Progenitor cell of endocrine pancreas (in vitro differentiated cells): ENCODE data around the gene UEVLD. TPM values are rescaled to one million over a fixed set of nuclear protein-coding genes. Genes with fewer than 3 reads are reported as not detected.
A peak's percentile ranks its signal among the peaks of the same experiment; 100 is the strongest.

Source experiments
- DNase-seq: peaks from one replicate; pipeline ENCODE4 v3.0.0; 2021; ENCODE audit warnings: low spot score; ENCODE audit not compliant: unreplicated experiment
- H3K27ac Mint-ChIP-seq: 2 replicates; pipeline ENCODE4 v1.8.0; 2021; ENCODE audit warnings: mild to moderate bottlenecking, moderate library complexity, mixed read lengths
- H3K27me3 Mint-ChIP-seq: 2 replicates; pipeline ENCODE4 v1.8.0; 2021; ENCODE audit warnings: mixed read lengths
- H3K36me3 Mint-ChIP-seq: 2 replicates; pipeline ENCODE4 v1.8.0; 2022; ENCODE audit warnings: mixed read lengths; ENCODE audit not compliant: insufficient read depth
- H3K4me1 Mint-ChIP-seq: 2 replicates; pipeline ENCODE4 v1.8.0; 2021; ENCODE audit warnings: low read depth, mixed read lengths
- H3K4me3 Mint-ChIP-seq: 2 replicates; pipeline ENCODE4 v1.8.0; 2021; ENCODE audit warnings: low read depth, mild to moderate bottlenecking, moderate library complexity, mixed read lengths
- H3K9me3 Mint-ChIP-seq: 2 replicates; pipeline ENCODE4 v1.8.0; 2021; ENCODE audit warnings: low read depth, mixed read lengths
- total RNA-seq: library from RNA; stranded (reverse); gene quantifications from 2 replicates; pipeline ENCODE4 v1.2.1, GENCODE V29; 2021
- TF ChIP-seq, protein P1 (sequence below): fragments of 200-600 bp; sonication (generic); IDR thresholded peaks from one replicate; pipeline ENCODE4 v1.5.0; 2021; ENCODE audit warnings: antibody characterized with exemption, mild to moderate bottlenecking; ENCODE audit not compliant: unreplicated experiment

UEVLD gene
- total RNA-seq, 1 donor from 2014 or later: 14.5 TPM

DNA sequence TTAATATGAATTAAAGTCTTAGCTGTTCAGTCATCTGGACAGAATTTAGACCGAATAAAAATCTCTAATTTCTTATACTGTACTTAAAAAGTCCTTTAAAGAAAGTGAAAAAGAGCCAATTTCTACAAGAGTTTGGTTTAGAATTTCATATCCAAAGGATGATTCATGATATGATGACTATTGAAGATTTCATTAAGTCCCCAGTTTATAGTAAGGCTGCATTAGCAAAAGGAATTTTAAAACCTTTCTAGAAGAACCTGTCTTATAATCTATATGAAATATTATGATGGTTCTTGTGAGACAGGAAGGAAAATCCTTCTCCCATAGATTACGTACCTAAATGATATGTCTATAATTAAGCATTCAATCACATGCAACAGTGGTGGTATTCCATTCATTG is 96.6 kb downstream of the UEVLD start:
- TF ChIP-seq, protein P1, sequence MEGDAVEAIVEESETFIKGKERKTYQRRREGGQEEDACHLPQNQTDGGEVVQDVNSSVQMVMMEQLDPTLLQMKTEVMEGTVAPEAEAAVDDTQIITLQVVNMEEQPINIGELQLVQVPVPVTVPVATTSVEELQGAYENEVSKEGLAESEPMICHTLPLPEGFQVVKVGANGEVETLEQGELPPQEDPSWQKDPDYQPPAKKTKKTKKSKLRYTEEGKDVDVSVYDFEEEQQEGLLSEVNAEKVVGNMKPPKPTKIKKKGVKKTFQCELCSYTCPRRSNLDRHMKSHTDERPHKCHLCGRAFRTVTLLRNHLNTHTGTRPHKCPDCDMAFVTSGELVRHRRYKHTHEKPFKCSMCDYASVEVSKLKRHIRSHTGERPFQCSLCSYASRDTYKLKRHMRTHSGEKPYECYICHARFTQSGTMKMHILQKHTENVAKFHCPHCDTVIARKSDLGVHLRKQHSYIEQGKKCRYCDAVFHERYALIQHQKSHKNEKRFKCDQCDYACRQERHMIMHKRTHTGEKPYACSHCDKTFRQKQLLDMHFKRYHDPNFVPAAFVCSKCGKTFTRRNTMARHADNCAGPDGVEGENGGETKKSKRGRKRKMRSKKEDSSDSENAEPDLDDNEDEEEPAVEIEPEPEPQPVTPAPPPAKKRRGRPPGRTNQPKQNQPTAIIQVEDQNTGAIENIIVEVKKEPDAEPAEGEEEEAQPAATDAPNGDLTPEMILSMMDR: no peak
- DNase-seq: no peak
- no peak overlapping the region for H3K4me3 Mint-ChIP-seq
- H3K27ac Mint-ChIP-seq: no peak overlapping the region
- no peaks in the 10 kb centered on the region for H3K9me3 Mint-ChIP-seq
- peaks cover 18% of the 10 kb centered on the region for H3K4me1 Mint-ChIP-seq
- no peaks in the 10 kb centered on the region for H3K27me3 Mint-ChIP-seq
- H3K36me3 Mint-ChIP-seq: peaks cover 24% of the 10 kb centered on the region

DNA sequence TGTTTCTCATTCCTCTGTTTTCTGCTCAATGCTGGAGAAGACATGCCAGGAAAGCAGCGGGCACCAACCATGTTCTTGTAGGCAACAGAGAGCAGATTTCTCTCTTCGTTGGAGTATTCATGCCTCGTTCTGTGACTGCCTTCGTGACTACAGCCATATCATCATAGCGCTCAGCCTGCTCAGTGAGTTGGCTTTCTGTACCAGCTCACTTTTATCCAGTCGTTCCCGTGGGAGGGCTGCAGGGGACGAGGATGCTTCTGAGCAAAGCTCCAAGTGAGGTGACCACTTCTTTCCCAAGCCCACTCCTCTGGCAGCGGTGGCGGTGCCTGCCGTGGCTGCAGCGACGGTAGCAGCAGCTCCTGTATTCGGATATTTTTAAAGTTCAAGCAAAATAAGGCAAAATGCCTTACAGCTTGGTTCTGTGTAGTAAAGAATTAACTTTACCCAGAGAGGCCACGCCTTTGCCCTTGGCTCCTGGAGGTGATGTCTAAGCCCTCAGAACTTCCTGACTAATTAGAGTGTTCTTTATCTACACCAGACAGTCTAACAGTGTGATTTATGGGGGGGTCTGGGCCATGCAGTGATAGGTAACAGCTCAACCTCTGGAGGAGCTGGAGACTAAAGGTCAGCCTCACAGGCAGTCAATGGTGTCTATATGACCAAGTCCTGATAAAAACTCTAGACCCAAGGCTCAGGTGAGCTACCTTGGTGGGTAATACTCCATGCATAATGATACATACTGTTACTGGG is 97.6 kb downstream of the UEVLD start:
- TF ChIP-seq, protein P1: no peak
- Mint-ChIP-seq H3K4me3 (no peak overlapping the region), H3K27ac (peak overlapping the region; percentile 30), H3K9me3 (no peaks in the 10 kb centered on the region), H3K4me1 (peaks cover 18% of the 10 kb centered on the region), H3K27me3 (no peaks in the 10 kb centered on the region), H3K36me3 (peaks cover 24% of the 10 kb centered on the region)
- DNase-seq: no peak

DNA sequence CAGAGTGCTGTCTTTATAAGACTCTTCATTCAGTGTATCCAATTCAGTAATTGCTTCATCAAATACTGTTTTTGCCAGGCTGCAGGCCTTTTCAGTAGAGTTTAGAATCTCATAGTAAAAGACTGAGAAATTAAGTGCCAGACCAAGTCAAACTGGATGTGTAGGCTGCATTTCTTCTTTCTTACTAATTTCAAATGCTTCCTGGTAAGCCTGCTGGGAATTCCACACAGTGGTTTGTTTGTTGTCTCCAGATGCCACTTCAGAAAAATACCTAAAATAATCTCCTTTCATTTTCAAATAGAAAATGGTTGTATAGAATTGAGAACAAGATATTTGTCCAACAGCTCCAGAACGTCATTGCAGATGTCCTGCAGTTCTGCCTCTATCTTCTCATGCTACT is 98.2 kb downstream of the UEVLD start:
- peaks cover 18% of the 10 kb centered on the region for H3K4me1 Mint-ChIP-seq
- H3K4me3 Mint-ChIP-seq: no peak overlapping the region
- H3K27ac Mint-ChIP-seq: no peak overlapping the region
- no peaks in the 10 kb centered on the region for H3K27me3 Mint-ChIP-seq
- peaks cover 22% of the 10 kb centered on the region for H3K36me3 Mint-ChIP-seq
- TF ChIP-seq, protein P1: no peak
- DNase-seq: no peak
- no peaks in the 10 kb centered on the region for H3K9me3 Mint-ChIP-seq

DNA sequence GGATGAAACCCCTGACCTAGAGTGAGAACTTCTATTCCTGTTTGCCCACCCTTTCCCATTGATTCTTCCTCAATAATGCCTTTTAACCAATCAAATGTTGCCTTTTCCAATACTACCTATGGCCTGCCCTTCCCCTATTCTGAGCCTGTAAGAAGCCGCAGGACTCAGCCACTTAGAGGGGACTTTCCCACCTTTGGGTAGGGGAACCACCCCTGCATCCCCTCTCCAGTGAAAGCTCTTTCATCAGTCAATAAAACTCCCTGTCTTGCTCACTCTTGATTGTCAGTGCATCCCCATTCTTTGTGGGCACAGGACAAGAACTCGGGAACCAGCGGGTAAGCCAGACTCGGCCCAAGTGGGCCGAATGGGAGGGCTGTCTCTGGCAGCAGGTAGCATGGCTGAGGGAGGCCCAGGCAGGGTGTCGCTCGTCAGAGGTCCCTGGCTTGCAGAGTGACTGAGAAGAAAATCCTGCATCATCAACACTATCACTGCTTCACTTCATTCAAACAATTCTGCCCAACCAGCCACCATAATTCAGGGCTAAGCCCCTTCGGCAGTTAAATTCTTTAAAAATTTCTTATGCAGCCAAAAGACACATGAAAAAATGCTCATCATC is 102.5 kb downstream of the UEVLD start:
- Mint-ChIP-seq H3K4me1 (peaks cover 4% of the 10 kb centered on the region), H3K27me3 (no peaks in the 10 kb centered on the region), H3K36me3 (peaks cover 42% of the 10 kb centered on the region), H3K9me3 (no peaks in the 10 kb centered on the region), H3K4me3 (no peak overlapping the region), H3K27ac (no peak overlapping the region)
- no peak for DNase-seq
- TF ChIP-seq, protein P1: no peak

Other genes starting within 250 kb of the UEVLD start
- gene LDHA, start 194.2 kb downstream of the UEVLD start, total RNA-seq: 60.6 and 78.1 TPM in 2 replicates
- gene LDHC, start 176.4 kb downstream of the UEVLD start, total RNA-seq: 0.29 and 0.55 TPM in 2 replicates
- gene LDHAL6A, start 132.9 kb downstream of the UEVLD start, total RNA-seq: not detected in 2 replicates
- gene TSG101, start 61.8 kb downstream of the UEVLD start, total RNA-seq: 58.5 and 64.5 TPM in 2 replicates
- gene MISFA, start 11.1 kb upstream of the UEVLD start, total RNA-seq: 7.1 and 8.4 TPM in 2 replicates
- 19.2 and 21.6 TPM in 2 replicates for gene SPTY2D1, start 45.6 kb upstream of the UEVLD start, total RNA-seq
- gene TMEM86A, start 110.0 kb upstream of the UEVLD start, total RNA-seq: 6.1 and 7.9 TPM in 2 replicates
- 0.44 and 1.3 TPM in 2 replicates for gene IGSF22, start 137.5 kb upstream of the UEVLD start, total RNA-seq
- 11.3 and 12.6 TPM in 2 replicates for gene PTPN5, start 203.1 kb upstream of the UEVLD start, total RNA-seq